ENCODE results near the gene TMEM92.
A peak's percentile ranks its signal among the peaks of the same experiment; 100 is the strongest.

The TMEM92 gene

GRCh38 chr17:50277357-50277754 lies 3.1 kb downstream of the TMEM92 start:
- peak overlapping the region; percentile 81 for H3K4me3 ChIP-seq (ENCODE audit: low read length)
- H3K27ac ChIP-seq (ENCODE audit: low read length) = peak overlapping the region; percentile 87
- H2AFZ ChIP-seq (ENCODE audit: low read depth, low read length) = no peak overlapping the region
- TF ChIP-seq EZH2phosphoT487 (IDR thresholded peaks at IDR 0.05; ENCODE audit: low read depth) (no peak), CTCF (IDR thresholded peaks at IDR 0.05; ENCODE audit: low read depth, low read length) (no peak)
- H4K20me1 ChIP-seq (ENCODE audit: insufficient read depth, low read length) = no peaks in the 10 kb centered on the region
- H3K27me3 ChIP-seq (ENCODE audit: low read depth, low read length) = no peaks in the 10 kb centered on the region
- peak overlapping the region; percentile 61 for H3K9ac ChIP-seq (ENCODE audit: low read length)
- peaks cover 38% of the 10 kb centered on the region for H3K36me3 ChIP-seq (replicated peaks; ENCODE audit: low read depth, low read length)
- H3K4me1 ChIP-seq (ENCODE audit: low read length) = peaks cover 76% of the 10 kb centered on the region
- peaks cover 4% of the 10 kb centered on the region; the same call in 1 of the 2 replicates for H3K9me3 ChIP-seq (ENCODE audit: insufficient read depth, low read length)
- H3K4me2 ChIP-seq (ENCODE audit: low read length) = peak overlapping the region; percentile 80
- H3K79me2 ChIP-seq (ENCODE audit: low read length) = peaks cover 26% of the 10 kb centered on the region

- Histone ChIP-seq H3K27ac (ENCODE audit: low read length) (no peak overlapping the region), H3K4me2 (ENCODE audit: low read length) (peak overlapping the region; percentile 80; the same call in 1 of the 2 replicates), H3K9ac (ENCODE audit: low read length) (no peak overlapping the region), H3K36me3 (replicated peaks; ENCODE audit: low read depth, low read length) (peaks cover 49% of the 10 kb centered on the region), H3K4me3 (ENCODE audit: low read length) (no peak overlapping the region), H2AFZ (ENCODE audit: low read depth, low read length) (no peak overlapping the region), H3K9me3 (ENCODE audit: insufficient read depth, low read length) (peaks cover 12% of the 10 kb centered on the region; the same call in 1 of the 2 replicates), H4K20me1 (ENCODE audit: insufficient read depth, low read length) (no peaks in the 10 kb centered on the region), H3K27me3 (ENCODE audit: low read depth, low read length) (no peaks in the 10 kb centered on the region), H3K4me1 (ENCODE audit: low read length) (peaks cover 79% of the 10 kb centered on the region), H3K79me2 (ENCODE audit: low read length) (peaks cover 26% of the 10 kb centered on the region)
- TF ChIP-seq EZH2phosphoT487 (IDR thresholded peaks at IDR 0.05; ENCODE audit: low read depth) (no peak), CTCF (IDR thresholded peaks at IDR 0.05; ENCODE audit: low read depth, low read length) (no peak)
Measured at GRCh38 chr17:50278526-50279180, 4.4 kb downstream of the TMEM92 start.

- Histone ChIP-seq H4K20me1 (ENCODE audit: insufficient read depth, low read length) (no peaks in the 10 kb centered on the region), H3K4me3 (ENCODE audit: low read length) (no peak overlapping the region), H3K4me2 (ENCODE audit: low read length) (no peak overlapping the region), H3K79me2 (ENCODE audit: low read length) (peaks cover 26% of the 10 kb centered on the region), H3K9ac (ENCODE audit: low read length) (no peak overlapping the region), H3K27me3 (ENCODE audit: low read depth, low read length) (no peaks in the 10 kb centered on the region), H3K27ac (ENCODE audit: low read length) (no peak overlapping the region), H2AFZ (ENCODE audit: low read depth, low read length) (no peak overlapping the region), H3K9me3 (ENCODE audit: insufficient read depth, low read length) (peaks cover 12% of the 10 kb centered on the region; the same call in 1 of the 2 replicates), H3K4me1 (ENCODE audit: low read length) (peaks cover 83% of the 10 kb centered on the region), H3K36me3 (replicated peaks; ENCODE audit: low read depth, low read length) (peaks cover 54% of the 10 kb centered on the region)
- TF ChIP-seq EZH2phosphoT487 (IDR thresholded peaks at IDR 0.05; ENCODE audit: low read depth) = no peak
- no peak for TF ChIP-seq CTCF (IDR thresholded peaks at IDR 0.05; ENCODE audit: low read depth, low read length)
Measured at GRCh38 chr17:50279181-50279526, 4.9 kb downstream of the TMEM92 start.

GRCh38 chr17:50279639-50280038 lies 5.4 kb downstream of the TMEM92 start:
- H2AFZ ChIP-seq (ENCODE audit: low read depth, low read length) = no peak overlapping the region
- no peaks in the 10 kb centered on the region for H4K20me1 ChIP-seq (ENCODE audit: insufficient read depth, low read length)
- H3K4me1 ChIP-seq (ENCODE audit: low read length) = peaks cover 87% of the 10 kb centered on the region
- peaks cover 57% of the 10 kb centered on the region for H3K36me3 ChIP-seq (replicated peaks; ENCODE audit: low read depth, low read length)
- no peaks in the 10 kb centered on the region for H3K27me3 ChIP-seq (ENCODE audit: low read depth, low read length)
- H3K4me3 ChIP-seq (ENCODE audit: low read length) = no peak overlapping the region
- H3K4me2 ChIP-seq (ENCODE audit: low read length) = no peak overlapping the region
- H3K79me2 ChIP-seq (ENCODE audit: low read length) = peaks cover 22% of the 10 kb centered on the region
- TF ChIP-seq EZH2phosphoT487 (IDR thresholded peaks at IDR 0.05; ENCODE audit: low read depth) (no peak), CTCF (IDR thresholded peaks at IDR 0.05; ENCODE audit: low read depth, low read length) (no peak)
- no peak overlapping the region for H3K27ac ChIP-seq (ENCODE audit: low read length)
- H3K9me3 ChIP-seq (ENCODE audit: insufficient read depth, low read length) = peaks cover 12% of the 10 kb centered on the region; the same call in 1 of the 2 replicates
- H3K9ac ChIP-seq (ENCODE audit: low read length) = no peak overlapping the region

All from OCI-LY3 (cell line).